SJSA1 (cell line): ENCODE results near the gene MAST4. TPM values are rescaled to one million over a fixed set of nuclear protein-coding genes. Genes with fewer than 3 reads are reported as not detected.
"Not testable (repeated sequence)": the region's sequence is repeated elsewhere in the genome, so short reads cannot be mapped to it uniquely, and the experiment has no call there.

Source experiments
- DNase-seq, 2 experiments: peaks; one replicate each; pipeline ENCODE4 v3.0.0-alpha.2; 2015 to 2020; ENCODE audit warnings: low spot score in 2 of 2, low read depth in 1 of 2
- H3K27ac ChIP-seq: fragments of 250-450 bp; sonication (Bioruptor Pico); 2 replicates; pipeline ENCODE4 v1.5.1; 2020; ENCODE audit warnings: mild to moderate bottlenecking, moderate library complexity
- H3K27me3 ChIP-seq: fragments of 250-450 bp; sonication (Bioruptor Pico); replicated peaks from 2 replicates; pipeline ENCODE4 v1.5.1; 2020; ENCODE audit warnings: mild to moderate bottlenecking, moderate library complexity
- H3K36me3 ChIP-seq: fragments of 250-450 bp; sonication (Bioruptor Pico); 2 replicates; pipeline ENCODE4 v1.5.1; 2020; ENCODE audit warnings: mild to moderate bottlenecking
- H3K4me1 ChIP-seq: fragments of 250-450 bp; sonication (Bioruptor Pico); replicated peaks from 2 replicates; pipeline ENCODE4 v1.6.1; 2021; ENCODE audit warnings: mild to moderate bottlenecking
- H3K4me3 ChIP-seq: fragments of 250-450 bp; sonication (Bioruptor Pico); 2 replicates; pipeline ENCODE4 v1.5.1; 2020; ENCODE audit warnings: mild to moderate bottlenecking
- H3K9me3 ChIP-seq: fragments of 250-450 bp; sonication (Bioruptor Pico); replicated peaks from 2 replicates; pipeline ENCODE4 v1.5.1; 2020; ENCODE audit warnings: mild to moderate bottlenecking
- total RNA-seq: library from RNA; depleted of rRNA; stranded (reverse); fragments of >200 nt; shearing (Covaris generic); gene quantifications from 2 replicates; pipeline ENCODE4 v1.2.3, GENCODE V29; 2014

Gene MAST4
- total RNA-seq, 1 experiment from 2014 or later: 2.3 TPM

DNA sequence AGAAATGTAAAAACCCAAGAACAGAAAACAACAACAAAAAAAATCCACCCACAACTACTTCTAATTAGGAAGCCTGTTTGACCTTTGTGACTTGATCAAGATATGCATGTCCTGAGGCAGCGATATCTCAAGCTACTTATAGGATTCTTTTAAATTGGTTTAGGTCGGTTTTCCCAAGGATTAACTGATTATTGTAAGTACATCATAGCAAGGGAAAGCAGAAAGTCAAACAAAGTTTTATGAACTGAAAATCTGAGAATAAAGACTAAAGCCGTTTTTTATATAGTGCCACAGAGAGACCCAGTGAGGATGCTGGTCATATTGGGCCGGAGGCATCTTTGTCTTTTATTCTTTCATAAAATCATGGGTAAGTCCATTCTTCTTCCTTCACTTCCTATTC, 528.4 kb downstream of the MAST4 start:
- Histone ChIP-seq H3K27me3 (no peaks in the 10 kb centered on the region), H3K27ac (no peak overlapping the region), H3K4me1 (no peaks in the 10 kb centered on the region), H3K36me3 (no peaks in the 10 kb centered on the region), H3K4me3 (no peak overlapping the region), H3K9me3 (no peaks in the 10 kb centered on the region)
- DNase-seq: no peak

DNA sequence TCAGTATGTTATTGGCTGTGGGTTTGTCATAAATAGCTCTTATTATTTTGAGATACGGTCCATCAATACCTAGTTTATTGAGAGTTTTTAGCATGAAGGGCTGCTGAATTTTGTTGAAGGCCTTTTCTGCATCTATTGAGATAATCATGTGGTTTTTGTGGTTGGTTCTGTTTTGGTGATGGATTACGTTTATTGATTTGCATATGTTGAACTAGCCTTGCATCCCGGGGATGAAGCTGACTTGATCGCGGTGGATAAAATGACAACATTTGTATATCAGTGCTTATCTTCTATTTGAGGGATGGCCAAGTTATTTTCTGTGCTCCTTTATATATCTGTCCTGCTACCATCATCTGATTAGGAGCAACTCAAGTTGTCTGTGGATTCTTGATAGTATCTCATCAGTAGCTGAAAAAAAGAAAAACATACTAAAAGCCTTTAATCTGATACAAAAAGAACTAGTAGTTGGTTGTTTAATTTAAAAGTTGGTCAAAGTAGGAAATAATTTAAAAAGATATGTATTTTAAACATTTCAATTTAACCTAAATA, 531.2 kb downstream of the MAST4 start:
- H3K27ac ChIP-seq: not testable (repeated sequence)

GRCh38 chr5:67129768-67130167, 533.6 kb downstream of the MAST4 start:
- H3K27me3 ChIP-seq: no peaks in the 10 kb centered on the region
- no peak overlapping the region for H3K27ac ChIP-seq
- H3K4me3 ChIP-seq: no peak overlapping the region
- H3K9me3 ChIP-seq: no peaks in the 10 kb centered on the region
- no peak for DNase-seq
- no peaks in the 10 kb centered on the region; the same call in 1 of the 2 replicates for H3K36me3 ChIP-seq
- no peaks in the 10 kb centered on the region for H3K4me1 ChIP-seq

More for the DNA sequence above, 531.2 kb downstream of the MAST4 start:
- H3K4me3 ChIP-seq, H3K4me1 ChIP-seq, H3K9me3 ChIP-seq, H3K27me3 ChIP-seq, DNase-seq, H3K36me3 ChIP-seq: not testable (repeated sequence)

GRCh38 chr5:67133217-67133616, 537.0 kb downstream of the MAST4 start:
- Histone ChIP-seq H3K36me3 (no peaks in the 10 kb centered on the region; the same call in 1 of the 2 replicates), H3K9me3 (no peaks in the 10 kb centered on the region), H3K4me1 (no peaks in the 10 kb centered on the region), H3K27me3 (no peaks in the 10 kb centered on the region), H3K27ac (no peak overlapping the region), H3K4me3 (no peak overlapping the region)
- DNase-seq: no peak

- DNase-seq: no peak
- H3K27ac ChIP-seq: no peak overlapping the region
Observed at GRCh38 chr5:67133776-67134175, 537.6 kb downstream of the MAST4 start.

GRCh38 chr5:67135381-67135984, 539.3 kb downstream of the MAST4 start:
- Histone ChIP-seq H3K4me1 (no peaks in the 10 kb centered on the region), H3K36me3 (no peaks in the 10 kb centered on the region; the same call in 1 of the 2 replicates), H3K4me3 (no peak overlapping the region), H3K27me3 (no peaks in the 10 kb centered on the region), H3K9me3 (no peaks in the 10 kb centered on the region), H3K27ac (no peak overlapping the region)
- DNase-seq: no peak

More at GRCh38 chr5:67133776-67134175, 537.6 kb downstream of the MAST4 start:
- Histone ChIP-seq H3K36me3 (no peaks in the 10 kb centered on the region; the same call in 1 of the 2 replicates), H3K4me3 (no peak overlapping the region), H3K4me1 (no peaks in the 10 kb centered on the region), H3K27me3 (no peaks in the 10 kb centered on the region), H3K9me3 (no peaks in the 10 kb centered on the region)

DNA sequence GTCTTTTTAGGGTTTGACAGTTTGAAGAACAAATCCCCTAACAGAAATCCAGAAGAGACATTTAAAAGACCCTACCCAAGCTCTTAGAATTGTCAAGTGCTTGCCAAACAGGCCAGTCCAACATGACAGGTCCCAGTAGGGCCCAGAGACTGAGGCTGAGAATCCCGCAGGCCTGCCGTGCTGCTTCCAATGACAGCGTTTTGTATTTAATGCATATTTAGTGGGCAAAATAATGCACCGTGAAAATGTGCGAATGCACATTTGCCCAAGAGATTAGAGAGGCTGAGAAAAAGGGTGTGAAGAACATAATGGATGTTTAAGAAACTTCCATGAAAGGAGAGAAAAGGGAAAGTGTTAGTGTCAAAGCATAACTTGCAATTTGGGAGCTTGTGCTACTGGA, 542.8 kb downstream of the MAST4 start:
- H3K36me3 ChIP-seq: no peaks in the 10 kb centered on the region

GRCh38 chr5:67140413-67140812, 544.2 kb downstream of the MAST4 start:
- Histone ChIP-seq H3K4me1 (no peaks in the 10 kb centered on the region), H3K27ac (no peak overlapping the region), H3K4me3 (no peak overlapping the region), H3K9me3 (no peaks in the 10 kb centered on the region), H3K36me3 (no peaks in the 10 kb centered on the region; the same call in 1 of the 2 replicates), H3K27me3 (no peaks in the 10 kb centered on the region)
- DNase-seq: no peak

More for the DNA sequence above, 542.8 kb downstream of the MAST4 start:
- DNase-seq: no peak
- Histone ChIP-seq H3K4me1 (no peaks in the 10 kb centered on the region), H3K27ac (no peak overlapping the region), H3K4me3 (no peak overlapping the region), H3K27me3 (no peaks in the 10 kb centered on the region), H3K9me3 (no peaks in the 10 kb centered on the region)

DNA sequence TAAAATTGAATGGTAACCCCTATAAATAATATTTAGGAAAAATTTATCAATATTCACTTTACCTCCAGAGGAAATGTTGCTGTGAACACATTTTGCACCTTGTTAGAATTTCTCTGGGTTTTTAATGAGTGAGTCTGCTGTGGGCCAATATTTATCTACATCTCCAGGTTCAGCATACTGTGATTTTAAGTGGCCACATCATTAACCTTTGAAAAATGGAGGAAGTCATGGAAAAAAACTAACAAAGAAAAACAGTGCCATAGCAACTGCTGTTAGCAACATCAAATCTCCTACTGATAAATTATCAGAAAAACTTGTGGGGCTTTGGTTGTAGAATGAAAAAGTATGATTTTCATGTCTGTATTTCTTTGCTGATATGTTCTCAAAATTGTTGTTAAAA, 545.5 kb downstream of the MAST4 start:
- no peak for DNase-seq
- Histone ChIP-seq H3K27me3 (no peaks in the 10 kb centered on the region), H3K9me3 (no peaks in the 10 kb centered on the region), H3K4me1 (no peaks in the 10 kb centered on the region), H3K36me3 (no peaks in the 10 kb centered on the region; the same call in 1 of the 2 replicates), H3K4me3 (no peak overlapping the region), H3K27ac (no peak overlapping the region)

DNA sequence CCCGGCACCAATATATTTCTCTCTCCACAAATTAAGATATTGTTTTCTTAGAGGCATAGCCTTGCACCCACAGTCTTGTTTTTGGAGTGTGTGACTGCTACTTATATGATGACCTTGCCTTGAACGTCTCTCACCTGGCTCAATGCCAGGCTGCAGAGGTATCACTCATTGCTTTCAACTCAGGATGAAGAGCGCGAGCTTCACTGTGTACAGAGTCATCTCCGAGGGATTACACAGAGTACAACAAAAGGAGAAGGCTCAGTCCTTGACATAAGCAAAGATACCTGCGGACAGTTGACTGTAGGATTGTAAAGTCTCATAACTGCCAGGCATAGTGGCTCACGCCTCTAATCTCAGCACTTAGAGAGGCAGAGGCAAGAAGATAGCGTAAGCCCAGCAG, 546.6 kb downstream of the MAST4 start:
- Histone ChIP-seq H3K4me3 (no peak overlapping the region), H3K27ac (no peak overlapping the region), H3K4me1 (no peaks in the 10 kb centered on the region), H3K27me3 (no peaks in the 10 kb centered on the region), H3K36me3 (no peaks in the 10 kb centered on the region; the same call in 1 of the 2 replicates), H3K9me3 (no peaks in the 10 kb centered on the region)
- no peak for DNase-seq

DNA sequence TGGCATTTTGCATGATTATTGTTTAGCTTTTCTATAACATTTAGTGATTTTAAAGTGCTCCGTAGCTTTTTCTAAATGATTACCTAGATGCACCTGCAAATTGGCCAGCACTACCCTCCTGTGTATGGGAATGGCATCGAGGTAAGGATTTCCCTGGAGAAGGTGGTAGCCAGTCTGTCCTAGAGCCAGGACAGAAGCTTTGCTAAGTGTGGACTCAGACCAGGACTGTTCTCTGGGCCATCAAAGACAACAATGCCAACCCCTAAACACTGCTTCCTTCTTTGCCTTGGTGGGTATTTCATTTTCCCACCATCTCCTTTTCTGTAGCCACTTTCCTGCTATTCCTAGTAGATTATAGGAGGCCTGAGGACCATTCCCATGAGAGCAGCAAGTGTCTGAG, 547.4 kb downstream of the MAST4 start:
- Histone ChIP-seq H3K4me3 (no peak overlapping the region), H3K27ac (no peak overlapping the region), H3K27me3 (no peaks in the 10 kb centered on the region), H3K9me3 (no peaks in the 10 kb centered on the region), H3K36me3 (no peaks in the 10 kb centered on the region; the same call in 1 of the 2 replicates), H3K4me1 (no peaks in the 10 kb centered on the region)
- DNase-seq: no peak

DNA sequence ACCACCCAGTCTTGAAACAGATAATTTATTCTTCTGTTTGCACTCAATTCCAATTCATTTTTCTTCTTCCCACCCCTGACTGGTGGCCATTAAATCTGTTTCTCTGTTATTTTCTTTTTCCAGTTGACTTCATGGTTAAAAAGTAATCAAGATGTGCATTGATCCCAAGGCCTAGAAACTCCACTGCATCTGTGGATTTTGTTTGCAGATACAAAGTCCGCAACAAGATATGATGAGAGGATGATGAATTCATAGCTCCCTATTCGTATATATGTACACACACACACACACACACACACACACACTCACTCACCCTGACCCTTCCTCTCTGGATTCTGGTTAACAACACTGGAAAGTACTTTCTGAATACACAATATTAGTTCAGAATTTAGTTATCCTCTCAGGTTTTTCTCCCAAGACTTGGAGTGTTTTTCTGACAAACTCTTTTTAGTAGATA, 548.0 kb downstream of the MAST4 start:
- no peaks in the 10 kb centered on the region for H3K27me3 ChIP-seq
- no peaks in the 10 kb centered on the region; the same call in 1 of the 2 replicates for H3K36me3 ChIP-seq
- H3K9me3 ChIP-seq: no peaks in the 10 kb centered on the region
- H3K27ac ChIP-seq: no peak overlapping the region
- no peaks in the 10 kb centered on the region for H3K4me1 ChIP-seq
- H3K4me3 ChIP-seq: no peak overlapping the region
- no peak for DNase-seq

- no peaks in the 10 kb centered on the region; the same call in 1 of the 2 replicates for H3K36me3 ChIP-seq
- no peaks in the 10 kb centered on the region for H3K27me3 ChIP-seq
- H3K4me3 ChIP-seq: no peak overlapping the region
- H3K9me3 ChIP-seq: no peaks in the 10 kb centered on the region
- H3K27ac ChIP-seq: no peak overlapping the region
- no peak for DNase-seq
- no peaks in the 10 kb centered on the region for H3K4me1 ChIP-seq
Observed at GRCh38 chr5:67146574-67146973, 550.4 kb downstream of the MAST4 start.

DNA sequence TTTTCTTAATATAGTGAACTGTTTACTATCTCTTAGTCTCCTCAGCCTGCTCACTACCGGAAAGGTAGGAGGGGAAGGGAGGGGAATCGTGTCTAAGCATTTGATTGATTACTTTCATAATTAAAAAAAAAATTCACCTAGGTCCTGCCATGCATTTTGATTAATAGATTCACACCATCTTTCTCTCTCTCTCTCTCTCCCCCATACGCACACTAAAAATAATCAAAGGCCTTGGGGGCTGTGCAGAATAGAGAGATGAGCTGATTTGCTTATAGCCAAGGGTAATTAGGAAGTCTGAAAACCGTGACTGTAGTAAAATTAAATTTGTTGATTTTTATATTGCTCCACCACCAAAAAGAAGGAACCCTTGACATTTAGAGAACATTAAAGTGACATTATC, 550.8 kb downstream of the MAST4 start:
- Histone ChIP-seq H3K4me1 (no peaks in the 10 kb centered on the region), H3K4me3 (no peak overlapping the region), H3K27ac (no peak overlapping the region), H3K27me3 (no peaks in the 10 kb centered on the region), H3K9me3 (no peaks in the 10 kb centered on the region), H3K36me3 (no peaks in the 10 kb centered on the region; the same call in 1 of the 2 replicates)
- no peak for DNase-seq
